Choroid plexus epithelial cell (primary cell): ENCODE data around the gene TLK2.
"Not testable (repeated sequence)": the region's sequence is repeated elsewhere in the genome, so short reads cannot be mapped to it uniquely, and the experiment has no call there.

Source experiments
- DNase-seq: peaks from one replicate; pipeline ENCODE4 v3.0.0-alpha.2; 2010; ENCODE audit warnings: low read depth
- H3K4me3 ChIP-seq: 2 replicates; pipeline ENCODE4 v1.5.1; 2011; ENCODE audit warnings: low read depth, mild to moderate bottlenecking, control low read depth, low read length, moderate library complexity
- TF ChIP-seq, protein P1 (sequence below): conservative IDR thresholded peaks from 2 replicates; pipeline ENCODE4 v1.5.1; 2011; ENCODE audit warnings: low read depth, mild to moderate bottlenecking, control low read depth, inconsistent platforms, low read length, moderate library complexity

Gene TLK2

DNA sequence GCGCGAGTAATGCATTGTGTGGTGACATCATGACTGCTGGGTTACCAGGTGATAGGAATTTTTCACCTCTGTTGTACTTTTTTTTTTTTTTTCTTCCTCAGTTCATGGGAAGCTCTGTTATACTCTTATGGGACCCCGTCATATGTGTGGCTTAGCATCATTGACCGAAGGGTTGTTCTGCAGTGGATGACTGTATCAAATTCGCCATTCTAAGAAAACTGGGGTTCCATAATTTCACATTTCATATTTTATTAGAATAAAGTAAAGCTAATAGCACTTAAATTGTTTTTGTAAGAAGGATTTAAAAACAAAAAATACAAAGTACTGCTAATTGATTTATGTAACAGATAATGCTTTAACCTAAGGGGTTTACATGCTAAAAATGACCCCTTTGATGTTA is 116.9 kb downstream of the TLK2 start:
- H3K4me3 ChIP-seq, result no peak overlapping the region
- DNase-seq, result no peak
- TF ChIP-seq, protein P1, sequence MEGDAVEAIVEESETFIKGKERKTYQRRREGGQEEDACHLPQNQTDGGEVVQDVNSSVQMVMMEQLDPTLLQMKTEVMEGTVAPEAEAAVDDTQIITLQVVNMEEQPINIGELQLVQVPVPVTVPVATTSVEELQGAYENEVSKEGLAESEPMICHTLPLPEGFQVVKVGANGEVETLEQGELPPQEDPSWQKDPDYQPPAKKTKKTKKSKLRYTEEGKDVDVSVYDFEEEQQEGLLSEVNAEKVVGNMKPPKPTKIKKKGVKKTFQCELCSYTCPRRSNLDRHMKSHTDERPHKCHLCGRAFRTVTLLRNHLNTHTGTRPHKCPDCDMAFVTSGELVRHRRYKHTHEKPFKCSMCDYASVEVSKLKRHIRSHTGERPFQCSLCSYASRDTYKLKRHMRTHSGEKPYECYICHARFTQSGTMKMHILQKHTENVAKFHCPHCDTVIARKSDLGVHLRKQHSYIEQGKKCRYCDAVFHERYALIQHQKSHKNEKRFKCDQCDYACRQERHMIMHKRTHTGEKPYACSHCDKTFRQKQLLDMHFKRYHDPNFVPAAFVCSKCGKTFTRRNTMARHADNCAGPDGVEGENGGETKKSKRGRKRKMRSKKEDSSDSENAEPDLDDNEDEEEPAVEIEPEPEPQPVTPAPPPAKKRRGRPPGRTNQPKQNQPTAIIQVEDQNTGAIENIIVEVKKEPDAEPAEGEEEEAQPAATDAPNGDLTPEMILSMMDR, result no peak

DNA sequence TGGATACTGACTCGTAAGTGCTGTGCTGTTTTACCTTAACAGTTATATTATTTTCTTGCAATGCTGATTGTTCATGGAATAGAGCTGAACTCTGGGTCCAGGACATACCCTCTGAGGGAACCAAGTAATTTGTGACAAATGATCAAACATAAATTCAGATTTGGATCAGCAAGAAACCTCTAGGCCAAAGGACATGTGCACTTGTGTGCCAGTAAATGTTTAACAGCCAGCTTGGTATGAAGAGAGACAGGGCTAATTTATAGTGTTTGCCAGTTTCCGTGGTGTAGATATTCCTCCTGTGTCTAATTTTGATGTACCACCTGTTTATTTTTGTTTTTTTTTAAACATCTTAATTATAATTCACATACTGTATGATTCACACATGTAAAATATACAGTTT is 118.0 kb downstream of the TLK2 start:
- no peak for DNase-seq
- no peak overlapping the region for H3K4me3 ChIP-seq
- TF ChIP-seq, protein P1, result no peak

DNA sequence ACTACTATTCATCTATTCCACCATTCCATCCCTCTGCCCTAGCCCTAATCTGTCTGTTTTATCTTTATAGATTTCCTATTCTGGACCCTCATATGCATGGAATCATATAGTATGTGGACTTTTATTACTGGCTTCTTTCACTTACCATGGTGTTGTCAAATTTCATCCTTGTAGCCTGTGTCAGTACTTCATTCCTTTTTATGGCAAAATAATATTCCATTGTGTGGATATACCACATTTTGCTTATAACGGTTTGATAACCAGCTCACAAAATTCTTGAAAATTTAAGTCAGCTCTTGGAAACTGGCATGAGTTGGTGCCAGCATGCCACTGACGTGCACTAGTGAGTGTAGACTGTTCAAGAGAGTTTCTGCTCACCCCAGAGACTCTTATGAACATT is 118.5 kb downstream of the TLK2 start:
- no peak overlapping the region for H3K4me3 ChIP-seq
- no peak for DNase-seq
- TF ChIP-seq, protein P1, result no peak

DNA sequence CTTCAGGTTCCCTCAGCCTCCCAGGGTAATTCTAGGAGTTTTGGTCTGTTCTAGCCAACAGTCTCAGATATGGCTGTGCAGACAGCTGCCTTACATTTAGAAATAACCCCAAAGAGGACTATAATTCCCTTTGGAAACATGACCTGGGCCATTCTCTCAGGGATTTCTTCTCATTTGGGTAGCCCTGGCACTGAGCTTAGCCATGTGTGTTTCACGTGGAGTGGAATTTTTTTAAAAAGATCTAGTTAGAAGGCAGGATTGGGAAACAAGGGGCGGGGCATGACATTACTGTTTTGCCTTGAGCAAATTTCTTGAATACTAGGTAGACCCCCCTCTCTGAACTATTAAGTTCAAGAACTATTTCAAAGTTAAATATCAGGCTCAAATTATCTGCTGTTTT is 119.3 kb downstream of the TLK2 start:
- no peak overlapping the region for H3K4me3 ChIP-seq
- peak; percentile 68 for DNase-seq
- TF ChIP-seq, protein P1, result no peak

DNA sequence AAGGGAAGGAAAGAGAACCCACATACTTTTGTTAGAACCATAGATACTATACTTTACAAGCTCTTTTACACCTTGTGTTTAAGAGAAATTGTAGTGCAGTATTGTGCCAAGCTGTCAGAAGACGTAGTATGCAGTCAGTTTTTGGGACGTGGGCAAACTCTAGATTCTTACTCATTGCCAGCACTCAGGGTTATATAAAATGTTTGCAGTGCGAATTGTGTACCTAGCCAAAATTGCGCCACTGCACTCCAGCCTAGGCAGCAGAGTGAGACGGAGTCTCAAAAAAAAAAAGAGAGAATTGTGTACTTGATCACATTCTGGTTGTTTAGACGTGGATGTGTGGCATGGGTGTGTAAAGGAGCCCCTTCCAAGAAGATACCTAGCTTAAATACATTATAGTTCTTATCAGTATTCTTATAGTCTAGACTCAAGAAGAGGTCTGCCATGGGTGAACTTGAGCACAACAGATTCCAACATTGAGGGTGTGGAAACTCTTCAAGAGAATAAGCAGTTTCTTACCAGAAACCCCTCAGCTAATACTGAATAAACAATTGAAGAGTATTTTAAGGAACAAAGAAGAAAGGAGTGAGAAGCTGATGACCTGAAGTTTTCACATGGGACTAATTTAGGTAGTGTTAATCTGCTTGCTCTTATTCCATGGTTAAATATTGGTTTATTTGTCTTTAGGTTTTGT is 121.5 kb downstream of the TLK2 start:
- DNase-seq, result no peak

DNA sequence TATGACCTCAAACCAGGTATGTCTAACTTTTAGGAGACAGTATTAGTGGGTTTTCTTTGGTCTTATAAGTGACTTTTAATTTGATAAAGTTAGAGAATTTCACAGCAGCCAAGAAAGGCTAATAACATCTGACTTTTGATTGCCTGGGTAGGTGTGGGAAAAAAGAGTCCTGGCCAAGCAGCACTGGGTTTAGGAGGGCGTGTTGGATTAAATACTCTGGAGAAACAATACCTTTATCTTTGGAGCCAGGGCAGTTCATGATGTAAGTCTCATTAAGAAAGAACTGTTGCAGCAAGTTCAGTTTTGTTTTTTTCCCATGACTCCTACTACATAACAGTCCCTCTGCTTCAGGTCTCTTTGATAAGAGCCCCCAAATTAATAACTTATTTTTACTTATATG is 122.2 kb downstream of the TLK2 start:
- TF ChIP-seq, protein P1, result no peak
- H3K4me3 ChIP-seq, result no peak overlapping the region
- DNase-seq, result no peak

More for the DNA sequence above, 121.5 kb downstream of the TLK2 start:
- H3K4me3 ChIP-seq, result no peak overlapping the region
- TF ChIP-seq, protein P1, result no peak

DNA sequence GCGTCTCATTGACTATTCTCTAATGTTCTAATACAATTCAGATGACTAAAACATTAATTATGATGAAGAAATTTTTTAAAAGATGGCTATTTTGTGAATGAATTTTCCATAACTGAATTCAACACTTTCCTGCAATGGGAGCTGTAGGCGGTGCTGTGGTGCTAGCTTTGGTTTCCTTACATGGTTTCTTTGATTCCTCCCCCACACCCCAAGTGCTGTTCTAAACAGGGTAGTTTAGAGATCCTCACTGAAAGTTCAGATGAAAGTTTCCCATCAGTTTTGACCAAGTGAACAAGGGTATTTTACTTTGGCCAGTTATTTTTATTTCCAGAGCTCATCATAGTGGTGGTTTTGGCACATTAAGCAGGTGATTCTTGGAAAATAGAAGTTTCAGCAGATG is 122.8 kb downstream of the TLK2 start:
- DNase-seq, result peak; percentile 48
- no peak overlapping the region for H3K4me3 ChIP-seq
- TF ChIP-seq, protein P1, result peak; percentile 48

DNA sequence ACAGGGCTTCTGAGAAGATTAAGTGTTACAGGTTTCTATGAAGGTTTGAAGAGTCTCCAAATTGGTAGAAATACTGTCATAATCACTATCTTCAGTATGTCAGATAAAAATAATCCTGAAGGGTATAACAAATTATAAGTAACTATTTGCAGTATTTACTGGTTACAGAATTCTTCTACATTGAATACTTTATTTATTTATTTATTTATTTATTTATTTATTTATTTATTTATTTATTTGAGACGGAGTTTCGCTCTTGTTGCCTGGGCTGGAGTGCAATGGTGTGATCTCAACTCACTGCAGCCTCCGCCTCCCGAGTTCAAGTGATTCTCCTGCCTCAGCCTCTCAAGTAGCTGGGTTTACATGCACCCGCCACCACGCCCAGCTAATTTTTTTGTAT is 125.2 kb downstream of the TLK2 start:
- H3K4me3 ChIP-seq, DNase-seq: not testable (repeated sequence)
